ENCODE measurements around the gene ADAMTS17. TPM values are rescaled to one million over a fixed set of nuclear protein-coding genes. Genes with fewer than 3 reads are reported as not detected.

ADAMTS17 gene
- total RNA-seq, 1 experiment from 2014 or later, result 1.5 TPM

DNA sequence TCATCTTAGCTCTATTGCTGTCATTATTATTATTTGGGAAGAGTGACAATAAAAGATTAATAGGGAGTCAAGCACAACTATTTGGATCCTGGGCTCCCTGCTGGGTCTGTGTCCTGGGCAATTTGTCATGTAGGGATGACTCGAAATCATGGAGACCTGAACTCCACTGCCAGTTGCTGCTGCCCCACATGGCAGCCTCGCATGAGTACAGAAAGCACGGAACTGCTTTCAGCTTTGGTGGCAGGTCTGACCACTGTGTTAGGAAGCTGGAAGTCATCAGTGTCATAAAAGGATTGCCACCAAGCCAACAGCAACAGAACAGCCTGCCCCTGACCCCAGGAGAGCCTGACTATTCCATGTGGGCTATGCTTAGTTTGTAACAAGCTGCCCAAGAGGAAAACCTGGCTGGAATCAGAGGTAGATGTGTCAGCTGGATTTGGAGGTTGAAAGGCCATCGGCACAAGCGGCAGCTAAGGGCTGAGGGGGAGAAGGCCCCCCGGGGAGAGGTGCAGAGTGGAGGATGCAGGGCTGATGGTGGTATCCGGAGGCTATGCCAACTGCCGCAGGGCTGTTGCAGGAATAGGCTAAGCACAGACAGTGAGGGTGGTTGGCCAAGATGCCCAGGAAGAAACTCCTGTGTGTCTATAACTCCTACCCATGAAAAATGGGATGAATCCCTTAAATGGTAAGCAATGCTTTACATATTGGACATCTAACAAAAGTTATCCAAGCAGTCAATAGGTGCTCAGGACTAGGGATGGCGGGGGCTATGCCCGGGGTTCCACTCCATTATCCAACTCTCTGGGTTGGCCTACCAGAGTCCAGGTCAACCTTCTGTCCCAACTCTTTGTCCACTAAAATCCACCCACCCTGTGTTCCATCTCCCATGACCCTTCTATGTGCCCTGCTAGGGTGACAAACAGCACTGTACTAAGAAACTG is 291.6 kb downstream of the ADAMTS17 start:
- POLR2A ChIA-PET, result no interaction called here
- intact Hi-C loops (cut with micrococcal nuclease; ENCODE audit: unreplicated experiment), result no loop called here

DNA sequence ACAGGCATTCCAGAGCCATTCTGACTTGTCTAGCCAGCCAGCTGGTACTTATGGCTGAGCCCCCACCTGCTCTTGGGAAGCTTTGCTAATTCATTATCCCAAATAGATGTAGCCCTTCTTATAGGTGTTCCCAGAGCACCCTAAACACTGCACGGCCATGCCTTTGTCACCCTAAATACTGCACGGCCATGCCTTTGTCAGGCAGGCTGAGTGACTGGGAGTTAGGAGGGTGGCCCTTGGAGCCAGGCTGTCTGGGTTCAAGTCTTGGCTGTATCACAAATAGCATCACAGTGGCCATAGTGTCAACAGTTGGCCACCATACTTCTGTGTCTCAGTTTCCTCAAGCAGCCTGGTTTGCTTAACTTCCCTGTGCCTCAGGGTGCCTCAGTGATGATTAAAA is 292.3 kb downstream of the ADAMTS17 start:
- H3K27me3 ChIP-seq (replicated peaks; ENCODE audit: control insufficient read depth, insufficient read depth, low read length), result no peaks in the 10 kb centered on the region; the same call in 1 of the 2 replicates
- H3K9me3 ChIP-seq, result no peaks in the 10 kb centered on the region
- no peaks in the 10 kb centered on the region for H3K4me1 ChIP-seq
- Mint-ChIP-seq H3K9me3 (ENCODE audit: unreplicated experiment) (peaks cover 13% of the 10 kb centered on the region), H3K27ac (ENCODE audit: unreplicated experiment) (no peak overlapping the region), H3K4me1 (ENCODE audit: low read depth, unreplicated experiment) (no peaks in the 10 kb centered on the region), H3K36me3 (ENCODE audit: insufficient read depth, unreplicated experiment) (no peaks in the 10 kb centered on the region), H3K4me3 (ENCODE audit: unreplicated experiment) (no peak overlapping the region), H3K27me3 (ENCODE audit: insufficient read depth, unreplicated experiment) (no peaks in the 10 kb centered on the region)
- TF ChIP-seq, protein P1, sequence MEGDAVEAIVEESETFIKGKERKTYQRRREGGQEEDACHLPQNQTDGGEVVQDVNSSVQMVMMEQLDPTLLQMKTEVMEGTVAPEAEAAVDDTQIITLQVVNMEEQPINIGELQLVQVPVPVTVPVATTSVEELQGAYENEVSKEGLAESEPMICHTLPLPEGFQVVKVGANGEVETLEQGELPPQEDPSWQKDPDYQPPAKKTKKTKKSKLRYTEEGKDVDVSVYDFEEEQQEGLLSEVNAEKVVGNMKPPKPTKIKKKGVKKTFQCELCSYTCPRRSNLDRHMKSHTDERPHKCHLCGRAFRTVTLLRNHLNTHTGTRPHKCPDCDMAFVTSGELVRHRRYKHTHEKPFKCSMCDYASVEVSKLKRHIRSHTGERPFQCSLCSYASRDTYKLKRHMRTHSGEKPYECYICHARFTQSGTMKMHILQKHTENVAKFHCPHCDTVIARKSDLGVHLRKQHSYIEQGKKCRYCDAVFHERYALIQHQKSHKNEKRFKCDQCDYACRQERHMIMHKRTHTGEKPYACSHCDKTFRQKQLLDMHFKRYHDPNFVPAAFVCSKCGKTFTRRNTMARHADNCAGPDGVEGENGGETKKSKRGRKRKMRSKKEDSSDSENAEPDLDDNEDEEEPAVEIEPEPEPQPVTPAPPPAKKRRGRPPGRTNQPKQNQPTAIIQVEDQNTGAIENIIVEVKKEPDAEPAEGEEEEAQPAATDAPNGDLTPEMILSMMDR (IDR thresholded peaks at IDR 0.05; ENCODE audit: insufficient read depth in 1 of 2, low read depth in 1 of 2, low read length in 1 of 2, severe bottlenecking in 1 of 2, unreplicated experiment in 1 of 2), result no peak
- no peaks in the 10 kb centered on the region for H3K36me3 ChIP-seq (ENCODE audit: control insufficient read depth, insufficient read depth, low read length)
- no TSS peak for BruUV-seq (replicated peaks)
- H3K4me3 ChIP-seq (ENCODE audit: low read depth, low read length), result no peak overlapping the region
- ChIA-PET POLR2A (no interaction called here), CTCF (no interaction called here)
- intact Hi-C loops (cut with micrococcal nuclease; ENCODE audit: unreplicated experiment), result no loop called here
- DNase-seq, result no peak

More for the DNA sequence above, 291.6 kb downstream of the ADAMTS17 start:
- no peaks in the 10 kb centered on the region for H3K4me1 ChIP-seq
- no peaks in the 10 kb centered on the region; the same call in 1 of the 2 replicates for H3K27me3 ChIP-seq (replicated peaks; ENCODE audit: control insufficient read depth, insufficient read depth, low read length)
- no peaks in the 10 kb centered on the region for H3K4me1 Mint-ChIP-seq (ENCODE audit: low read depth, unreplicated experiment)
- H3K4me3 Mint-ChIP-seq (ENCODE audit: unreplicated experiment), result no peak overlapping the region
- TF ChIP-seq, protein P1 (IDR thresholded peaks at IDR 0.05; ENCODE audit: insufficient read depth in 1 of 2, low read depth in 1 of 2, low read length in 1 of 2, severe bottlenecking in 1 of 2, unreplicated experiment in 1 of 2), result no peak
- no peak for DNase-seq
- H3K36me3 Mint-ChIP-seq (ENCODE audit: insufficient read depth, unreplicated experiment), result no peaks in the 10 kb centered on the region
- CTCF ChIA-PET, result no interaction called here
- no peaks in the 10 kb centered on the region for H3K9me3 ChIP-seq
- no peak overlapping the region for H3K27ac Mint-ChIP-seq (ENCODE audit: unreplicated experiment)
- H3K36me3 ChIP-seq (ENCODE audit: control insufficient read depth, insufficient read depth, low read length), result no peaks in the 10 kb centered on the region
- H3K9me3 Mint-ChIP-seq (ENCODE audit: unreplicated experiment), result peaks cover 13% of the 10 kb centered on the region
- H3K4me3 ChIP-seq (ENCODE audit: low read depth, low read length), result no peak overlapping the region
- H3K27me3 Mint-ChIP-seq (ENCODE audit: insufficient read depth, unreplicated experiment), result no peaks in the 10 kb centered on the region
- no TSS peak for BruUV-seq (replicated peaks)

DNA sequence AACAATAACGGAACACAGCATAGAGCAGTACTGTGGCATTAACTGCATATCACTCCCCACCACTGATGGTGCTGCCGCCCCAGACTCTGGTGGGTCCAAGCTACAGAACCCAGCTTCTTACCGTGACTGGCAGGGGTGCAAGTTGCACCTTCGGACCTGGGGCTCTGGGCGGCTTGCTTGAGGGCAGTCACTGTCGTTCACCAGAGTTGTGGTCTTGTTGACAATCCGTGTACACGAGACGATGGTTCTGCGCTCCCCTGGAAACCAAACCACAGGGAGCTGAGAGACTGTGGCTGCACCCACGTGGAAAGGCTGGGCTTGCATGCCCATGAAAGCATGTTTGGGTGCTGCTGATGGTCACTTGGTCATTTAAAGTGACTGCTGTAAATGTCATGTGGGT is 293.0 kb downstream of the ADAMTS17 start:
- Histone ChIP-seq H3K36me3 (ENCODE audit: control insufficient read depth, insufficient read depth, low read length) (no peaks in the 10 kb centered on the region), H3K4me1 (no peaks in the 10 kb centered on the region), H3K27me3 (replicated peaks; ENCODE audit: control insufficient read depth, insufficient read depth, low read length) (no peaks in the 10 kb centered on the region; the same call in 1 of the 2 replicates), H3K4me3 (ENCODE audit: low read depth, low read length) (no peak overlapping the region), H3K9me3 (no peaks in the 10 kb centered on the region)
- no peaks in the 10 kb centered on the region for H3K4me1 Mint-ChIP-seq (ENCODE audit: low read depth, unreplicated experiment)
- POLR2A ChIA-PET, result no interaction called here
- CTCF ChIA-PET, result no interaction called here
- no peaks in the 10 kb centered on the region for H3K27me3 Mint-ChIP-seq (ENCODE audit: insufficient read depth, unreplicated experiment)
- intact Hi-C loops (cut with micrococcal nuclease; ENCODE audit: unreplicated experiment), result no loop called here
- H3K27ac Mint-ChIP-seq (ENCODE audit: unreplicated experiment), result no peak overlapping the region
- H3K4me3 Mint-ChIP-seq (ENCODE audit: unreplicated experiment), result no peak overlapping the region
- H3K36me3 Mint-ChIP-seq (ENCODE audit: insufficient read depth, unreplicated experiment), result peaks cover 6% of the 10 kb centered on the region
- DNase-seq, result no peak
- TF ChIP-seq, protein P1 (IDR thresholded peaks at IDR 0.05; ENCODE audit: insufficient read depth in 1 of 2, low read depth in 1 of 2, low read length in 1 of 2, severe bottlenecking in 1 of 2, unreplicated experiment in 1 of 2), result no peak
- H3K9me3 Mint-ChIP-seq (ENCODE audit: unreplicated experiment), result peaks cover 13% of the 10 kb centered on the region
- no TSS peak for BruUV-seq (replicated peaks)
